ENCODE data around the gene ALDH1L2. TPM values are rescaled to one million over a fixed set of nuclear protein-coding genes. Genes with fewer than 3 reads are reported as not detected.

The ALDH1L2 gene
- total RNA-seq, 1 donor from 2014 or later, result 3.0 TPM

DNA sequence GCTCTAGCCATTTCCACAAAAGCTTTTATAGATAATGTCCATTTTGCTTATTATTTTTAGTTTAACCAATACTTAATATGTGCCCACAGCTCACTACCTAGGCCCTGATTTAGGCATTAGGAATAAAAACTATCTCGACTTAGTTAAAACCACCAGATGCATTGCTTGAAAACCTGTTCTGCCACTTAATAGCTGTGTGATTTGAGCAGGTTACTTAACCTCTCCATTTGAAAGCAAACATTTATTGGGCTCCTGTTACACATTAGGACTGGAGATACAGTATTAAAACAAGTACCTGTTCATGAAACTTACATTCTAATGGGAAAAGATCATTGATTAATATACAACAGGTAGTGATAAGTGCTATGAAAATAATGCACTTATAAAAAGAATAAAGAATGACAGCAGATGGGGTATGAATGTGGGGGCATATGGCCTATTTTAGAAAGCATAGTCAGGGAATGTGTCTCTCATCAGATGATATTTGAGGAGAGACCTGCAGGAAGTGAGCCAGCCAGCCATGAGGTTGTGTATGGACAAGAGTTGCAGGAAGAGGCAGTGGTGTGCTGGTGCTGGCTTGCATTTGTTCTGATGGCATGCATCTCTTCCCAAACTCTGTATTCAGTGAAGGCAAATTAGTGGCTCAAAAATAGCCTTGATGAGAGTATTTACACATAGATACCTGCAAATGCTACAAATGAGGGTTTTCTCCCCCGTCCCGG is 63.9 kb downstream of the ALDH1L2 start:
- Histone ChIP-seq H3K36me3 (no peaks in the 10 kb centered on the region), H3K4me1 (peaks cover 10% of the 10 kb centered on the region), H3K9me3 (replicated peaks) (no peaks in the 10 kb centered on the region), H3K27me3 (ENCODE audit: low read depth) (no peaks in the 10 kb centered on the region), H3K27ac (replicated peaks) (no peak overlapping the region), H3K4me3 (no peak overlapping the region)
- no peak for DNase-seq
- intact Hi-C loops (cut with micrococcal nuclease), result no loop called here
- TF ChIP-seq, protein P1, sequence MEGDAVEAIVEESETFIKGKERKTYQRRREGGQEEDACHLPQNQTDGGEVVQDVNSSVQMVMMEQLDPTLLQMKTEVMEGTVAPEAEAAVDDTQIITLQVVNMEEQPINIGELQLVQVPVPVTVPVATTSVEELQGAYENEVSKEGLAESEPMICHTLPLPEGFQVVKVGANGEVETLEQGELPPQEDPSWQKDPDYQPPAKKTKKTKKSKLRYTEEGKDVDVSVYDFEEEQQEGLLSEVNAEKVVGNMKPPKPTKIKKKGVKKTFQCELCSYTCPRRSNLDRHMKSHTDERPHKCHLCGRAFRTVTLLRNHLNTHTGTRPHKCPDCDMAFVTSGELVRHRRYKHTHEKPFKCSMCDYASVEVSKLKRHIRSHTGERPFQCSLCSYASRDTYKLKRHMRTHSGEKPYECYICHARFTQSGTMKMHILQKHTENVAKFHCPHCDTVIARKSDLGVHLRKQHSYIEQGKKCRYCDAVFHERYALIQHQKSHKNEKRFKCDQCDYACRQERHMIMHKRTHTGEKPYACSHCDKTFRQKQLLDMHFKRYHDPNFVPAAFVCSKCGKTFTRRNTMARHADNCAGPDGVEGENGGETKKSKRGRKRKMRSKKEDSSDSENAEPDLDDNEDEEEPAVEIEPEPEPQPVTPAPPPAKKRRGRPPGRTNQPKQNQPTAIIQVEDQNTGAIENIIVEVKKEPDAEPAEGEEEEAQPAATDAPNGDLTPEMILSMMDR (IDR thresholded peaks at IDR 0.05; ENCODE audit: borderline replicate concordance), result no peak

DNA sequence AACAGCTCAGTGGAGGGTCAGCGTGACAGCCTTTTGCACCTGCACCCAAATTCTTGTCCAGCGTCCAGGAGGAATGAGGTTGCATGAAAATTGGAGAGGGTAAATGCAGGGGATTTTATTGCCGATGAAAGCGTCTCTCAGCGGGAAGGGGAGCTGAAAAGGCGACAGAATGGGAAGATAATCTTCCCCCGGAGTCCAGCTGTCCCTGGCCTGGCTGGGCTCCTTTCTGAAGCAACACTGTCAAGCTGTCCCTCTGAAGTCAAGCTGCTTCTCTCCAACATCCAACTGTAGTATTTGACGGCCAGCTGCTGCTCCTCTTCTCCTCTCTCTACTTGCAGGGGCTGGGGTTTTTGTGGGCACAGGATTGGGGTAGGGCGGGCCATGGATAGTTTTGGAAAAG is 65.5 kb downstream of the ALDH1L2 start:
- intact Hi-C loops (cut with micrococcal nuclease), result no loop called here
- TF ChIP-seq, protein P1 (IDR thresholded peaks at IDR 0.05; ENCODE audit: borderline replicate concordance), result no peak
- Histone ChIP-seq H3K4me1 (no peaks in the 10 kb centered on the region), H3K9me3 (replicated peaks) (no peaks in the 10 kb centered on the region), H3K27ac (replicated peaks) (no peak overlapping the region), H3K36me3 (peaks cover under 1% of the 10 kb centered on the region), H3K27me3 (ENCODE audit: low read depth) (no peaks in the 10 kb centered on the region), H3K4me3 (no peak overlapping the region)
- no peak for DNase-seq

DNA sequence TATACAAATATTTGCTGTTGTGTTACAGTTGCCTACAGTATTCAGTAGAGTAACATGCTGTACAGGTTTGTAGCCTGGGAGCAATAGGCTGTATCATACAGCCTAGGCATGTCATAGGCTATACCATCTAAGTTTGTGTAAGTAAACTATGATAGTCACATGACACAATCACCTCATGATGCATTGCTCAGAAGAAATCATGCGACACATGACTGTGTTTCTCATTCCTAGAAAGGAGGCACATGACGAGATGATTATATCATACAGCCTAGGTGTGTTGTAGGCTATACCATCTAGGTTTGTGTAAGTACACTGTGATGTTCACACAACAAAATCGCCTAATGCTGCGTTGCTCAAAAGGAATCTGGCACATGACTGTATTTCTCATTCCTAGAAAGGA is 66.2 kb downstream of the ALDH1L2 start:
- H3K27me3 ChIP-seq (ENCODE audit: low read depth), result no peaks in the 10 kb centered on the region
- no peak overlapping the region for H3K4me3 ChIP-seq
- no peaks in the 10 kb centered on the region for H3K4me1 ChIP-seq
- intact Hi-C loops (cut with micrococcal nuclease), result no loop called here
- H3K36me3 ChIP-seq, result peaks cover 8% of the 10 kb centered on the region
- no peak overlapping the region for H3K27ac ChIP-seq (replicated peaks)
- no peak for DNase-seq
- TF ChIP-seq, protein P1 (IDR thresholded peaks at IDR 0.05; ENCODE audit: borderline replicate concordance), result no peak
- H3K9me3 ChIP-seq (replicated peaks), result no peaks in the 10 kb centered on the region

DNA sequence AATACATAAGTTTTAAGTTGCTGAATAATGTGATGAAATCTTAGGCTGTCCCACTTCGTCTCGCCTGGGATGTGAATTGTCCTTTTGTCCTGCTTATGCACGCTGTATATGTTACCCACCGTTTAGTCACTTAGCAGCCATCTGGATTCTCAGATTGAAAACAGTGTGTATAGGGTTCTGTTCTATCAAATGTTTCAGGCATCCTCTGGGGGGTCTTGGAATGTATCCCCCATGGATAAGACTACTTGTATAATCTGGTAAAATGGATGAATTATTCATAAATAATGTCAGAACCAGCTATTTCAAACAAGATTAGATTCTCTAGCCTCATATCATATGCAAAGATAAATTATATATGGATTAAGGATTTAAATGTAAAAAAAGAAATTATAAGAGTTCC is 68.7 kb downstream of the ALDH1L2 start:
- no peaks in the 10 kb centered on the region for H3K4me1 ChIP-seq
- no peaks in the 10 kb centered on the region for H3K27me3 ChIP-seq (ENCODE audit: low read depth)
- no peak overlapping the region for H3K27ac ChIP-seq (replicated peaks)
- H3K4me3 ChIP-seq, result no peak overlapping the region
- no peak for DNase-seq
- peaks cover 6% of the 10 kb centered on the region for H3K9me3 ChIP-seq (replicated peaks)
- TF ChIP-seq, protein P1 (IDR thresholded peaks at IDR 0.05; ENCODE audit: borderline replicate concordance), result no peak
- H3K36me3 ChIP-seq, result peaks cover 28% of the 10 kb centered on the region
- intact Hi-C loops (cut with micrococcal nuclease), result no loop called here

DNA sequence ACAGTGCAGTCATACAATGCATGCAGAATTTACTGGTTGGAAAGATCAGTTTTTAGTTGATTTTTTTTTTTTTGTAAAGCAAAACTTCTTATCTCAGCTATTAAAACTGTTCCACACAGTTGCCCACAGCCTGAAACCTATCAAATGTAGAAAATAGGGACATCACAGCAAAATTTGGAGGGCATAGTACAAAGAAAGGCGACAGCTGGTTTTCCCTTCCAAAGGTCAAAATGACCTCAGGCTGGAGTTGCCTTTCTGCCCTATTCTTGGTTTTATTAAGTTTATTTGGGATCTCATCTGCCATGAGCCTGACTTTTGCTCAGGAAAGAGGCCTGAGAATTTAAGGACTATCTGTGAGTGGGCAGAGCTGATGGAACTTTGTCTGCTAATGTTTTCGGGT is 69.7 kb downstream of the ALDH1L2 start:
- intact Hi-C loops (cut with micrococcal nuclease), result no loop called here
- H3K36me3 ChIP-seq, result peaks cover 37% of the 10 kb centered on the region
- peaks cover 12% of the 10 kb centered on the region for H3K9me3 ChIP-seq (replicated peaks)
- TF ChIP-seq, protein P1 (IDR thresholded peaks at IDR 0.05; ENCODE audit: borderline replicate concordance), result no peak
- no peak for DNase-seq
- H3K4me3 ChIP-seq, result no peak overlapping the region
- no peak overlapping the region for H3K27ac ChIP-seq (replicated peaks)
- no peaks in the 10 kb centered on the region for H3K4me1 ChIP-seq
- H3K27me3 ChIP-seq (ENCODE audit: low read depth), result no peaks in the 10 kb centered on the region
